Mucosa of descending colon (tissue), 3 donors: ENCODE measurements around the gene ARHGEF10L. TPM values are rescaled to one million over a fixed set of nuclear protein-coding genes. Genes with fewer than 3 reads are reported as not detected.

ENCODE experiments used
- ATAC-seq: fragments of 200-7000 bp; cut with Tn5 transposase; one replicate; pipeline ENCODE4 v1.9.1; 2020; ENCODE audit warnings: mild to moderate bottlenecking, moderate library complexity
- DNase-seq, 3 donors: peaks; one replicate each; pipeline ENCODE4 v3.0.0-alpha.2; 2020
- H3K36me3 ChIP-seq: fragments of 200-600 bp; one replicate; pipeline ENCODE4 v1.8.0; 2021; ENCODE audit warnings: low read depth, mild to moderate bottlenecking
- H3K4me1 ChIP-seq: fragments of 200-600 bp; one replicate; pipeline ENCODE4 v1.8.0; 2021; ENCODE audit warnings: low read depth, mild to moderate bottlenecking
- H3K4me3 ChIP-seq: fragments of 200-600 bp; one replicate; pipeline ENCODE4 v1.8.0; 2021; ENCODE audit warnings: mild to moderate bottlenecking
- H3K9me3 ChIP-seq: fragments of 200-600 bp; one replicate; pipeline ENCODE4 v1.8.0; 2021; ENCODE audit warnings: mild to moderate bottlenecking
- CTCF ChIP-seq: fragments of 200-600 bp; IDR thresholded peaks from one replicate; pipeline ENCODE4 v1.8.0; 2022; ENCODE audit warnings: antibody characterized with exemption, mild to moderate bottlenecking
- intact Hi-C, 2 donors: fragments of 100-400 bp; cut with DNase I in 1 of 2; cut with micrococcal nuclease in 1 of 2; formaldehyde crosslinking; loops; one replicate each; pipeline versions ENCODE4 v1.11.0 to v1.11.1; 2022; cut with DNase I, micrococcal nuclease
- total RNA-seq, 3 donors: library from RNA; stranded (reverse); fragmentation: NEBNext Ultra II Directional in 2 of 3; extraction: Animal tissue kit (Norgen Biotek cat#: 25700) in 2 of 3; gene quantifications; one replicate each; pipeline versions ENCODE4 v1.2.1 to v1.2.4, GENCODE V29; 2021 to 2023
- donor health status: DM: no; HTN: no; CAD: no; lungs with moderate emphysema.
- donor health status: DM: no; HTN: no; CAD: no.
- donor health status: DM: no; HTN: yes; CAD: no.

Gene ARHGEF10L
- total RNA-seq, 3 donors from 2014 or later = 87.6 to 146 (median 144) TPM

- Histone ChIP-seq H3K4me3 (no peak overlapping the region), H3K36me3 (peaks cover 20% of the 10 kb centered on the region), H3K9me3 (no peaks in the 10 kb centered on the region), H3K4me1 (no peaks in the 10 kb centered on the region)
- TF ChIP-seq CTCF = no peak
- no peak for DNase-seq
- intact Hi-C loops = no loop called here
- ATAC-seq = no peak
Measured at GRCh38 chr1:17642169-17642568, 102.7 kb downstream of the ARHGEF10L start.

- no peak overlapping the region for H3K4me3 ChIP-seq
- no peak for ATAC-seq
- H3K9me3 ChIP-seq = no peaks in the 10 kb centered on the region
- peaks cover 17% of the 10 kb centered on the region for H3K36me3 ChIP-seq
- no peak for TF ChIP-seq CTCF
- intact Hi-C loops = no loop called here
- no peak for DNase-seq
- H3K4me1 ChIP-seq = no peaks in the 10 kb centered on the region
Measured at GRCh38 chr1:17642943-17643342, 103.4 kb downstream of the ARHGEF10L start.

GRCh38 chr1:17643861-17644703 is 104.6 kb downstream of the ARHGEF10L start:
- Histone ChIP-seq H3K4me1 (no peaks in the 10 kb centered on the region), H3K4me3 (no peak overlapping the region), H3K9me3 (no peaks in the 10 kb centered on the region), H3K36me3 (peaks cover 7% of the 10 kb centered on the region)
- no peak for DNase-seq
- ATAC-seq = peak; percentile 3
- intact Hi-C loops = no loop called here
- TF ChIP-seq CTCF = no peak

GRCh38 chr1:17645068-17645911 is 105.8 kb downstream of the ARHGEF10L start:
- no peaks in the 10 kb centered on the region for H3K9me3 ChIP-seq
- ATAC-seq (no peak), DNase-seq (no peak)
- H3K36me3 ChIP-seq = no peaks in the 10 kb centered on the region
- TF ChIP-seq CTCF = no peak
- intact Hi-C loops = no loop called here
- no peaks in the 10 kb centered on the region for H3K4me1 ChIP-seq
- H3K4me3 ChIP-seq = no peak overlapping the region

GRCh38 chr1:17646444-17647280 is 107.2 kb downstream of the ARHGEF10L start:
- intact Hi-C loops = no loop called here

More at GRCh38 chr1:17646444-17647280, 107.2 kb downstream of the ARHGEF10L start:
- TF ChIP-seq CTCF = no peak
- no peak overlapping the region for H3K4me3 ChIP-seq
- ATAC-seq (peak; percentile 20), DNase-seq (no peak)
- H3K4me1 ChIP-seq = no peaks in the 10 kb centered on the region
- H3K36me3 ChIP-seq = no peaks in the 10 kb centered on the region
- no peaks in the 10 kb centered on the region for H3K9me3 ChIP-seq
